ACHN (cell line): ENCODE results near the gene PTK7.
A peak's percentile ranks its signal among the peaks of the same experiment; 100 is the strongest.

Source experiments
- DNase-seq: peaks from one replicate; pipeline ENCODE4 v3.0.0-alpha.2; 2015
- in situ Hi-C: cut with HindIII; loops from 2 replicates; pipeline ENCODE4 v1.10.0; 2017; ENCODE audit warnings: low sequenced_read_pairs, low pct_ligation_motif_present, low pct_unique_long_range_greater_than_20kb

PTK7 gene

DNA sequence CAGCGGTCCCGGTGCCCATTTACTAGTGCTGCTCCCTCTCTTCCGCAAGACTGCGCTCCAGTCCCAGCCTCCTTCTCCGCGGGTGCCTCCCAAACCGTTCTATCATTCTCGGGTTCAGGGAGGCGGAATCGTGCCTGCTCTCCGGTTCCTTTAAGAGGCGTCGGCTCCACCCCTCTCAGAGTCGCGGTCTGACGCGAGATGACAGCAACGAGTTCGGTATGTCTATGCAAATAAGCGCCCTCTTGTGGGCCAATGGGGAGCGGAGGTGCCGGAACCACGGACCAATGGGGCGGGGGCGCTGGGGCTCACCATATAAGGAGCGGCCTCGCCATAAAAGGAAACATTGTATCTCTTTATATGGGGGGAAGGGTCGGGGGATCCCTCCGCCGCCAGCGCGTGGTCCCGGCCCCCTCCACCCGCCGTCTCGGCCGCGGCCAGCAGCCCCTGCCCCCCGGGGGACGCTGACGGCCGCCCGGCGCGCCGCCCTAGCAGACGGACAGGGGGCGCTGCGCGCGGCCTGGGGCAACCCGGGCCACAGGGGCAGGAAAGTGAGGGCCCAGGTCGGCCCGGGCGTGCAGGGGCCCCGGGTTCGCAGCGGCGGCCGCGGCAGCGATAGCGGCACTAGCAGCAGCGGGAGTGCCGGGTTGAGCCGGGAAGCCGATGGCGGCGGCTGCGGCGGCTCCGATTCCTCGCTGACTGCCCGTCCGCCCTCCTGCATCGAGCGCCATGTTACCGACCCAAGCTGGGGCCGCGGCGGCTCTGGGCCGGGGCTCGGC is 95.0 kb downstream of the PTK7 start, which contains the start of gene SRF:
SRF (plus strand) TSS at position 339 of the 776 bp plus-strand sequence; CDS start at position 727, 388 bp downstream.
- DNase-seq, result peak; percentile 98
- in situ Hi-C loops, result no loop called here

DNA sequence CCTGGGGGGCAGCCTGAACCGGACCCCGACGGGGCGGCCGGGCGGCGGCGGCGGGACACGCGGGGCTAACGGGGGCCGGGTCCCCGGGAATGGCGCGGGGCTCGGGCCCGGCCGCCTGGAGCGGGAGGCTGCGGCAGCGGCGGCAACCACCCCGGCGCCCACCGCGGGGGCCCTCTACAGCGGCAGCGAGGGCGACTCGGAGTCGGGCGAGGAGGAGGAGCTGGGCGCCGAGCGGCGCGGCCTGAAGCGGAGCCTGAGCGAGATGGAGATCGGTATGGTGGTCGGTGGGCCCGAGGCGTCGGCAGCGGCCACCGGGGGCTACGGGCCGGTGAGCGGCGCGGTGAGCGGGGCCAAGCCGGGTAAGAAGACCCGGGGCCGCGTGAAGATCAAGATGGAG is 95.6 kb downstream of the PTK7 start:
- in situ Hi-C loops, result no loop called here
- DNase-seq, result no peak

DNA sequence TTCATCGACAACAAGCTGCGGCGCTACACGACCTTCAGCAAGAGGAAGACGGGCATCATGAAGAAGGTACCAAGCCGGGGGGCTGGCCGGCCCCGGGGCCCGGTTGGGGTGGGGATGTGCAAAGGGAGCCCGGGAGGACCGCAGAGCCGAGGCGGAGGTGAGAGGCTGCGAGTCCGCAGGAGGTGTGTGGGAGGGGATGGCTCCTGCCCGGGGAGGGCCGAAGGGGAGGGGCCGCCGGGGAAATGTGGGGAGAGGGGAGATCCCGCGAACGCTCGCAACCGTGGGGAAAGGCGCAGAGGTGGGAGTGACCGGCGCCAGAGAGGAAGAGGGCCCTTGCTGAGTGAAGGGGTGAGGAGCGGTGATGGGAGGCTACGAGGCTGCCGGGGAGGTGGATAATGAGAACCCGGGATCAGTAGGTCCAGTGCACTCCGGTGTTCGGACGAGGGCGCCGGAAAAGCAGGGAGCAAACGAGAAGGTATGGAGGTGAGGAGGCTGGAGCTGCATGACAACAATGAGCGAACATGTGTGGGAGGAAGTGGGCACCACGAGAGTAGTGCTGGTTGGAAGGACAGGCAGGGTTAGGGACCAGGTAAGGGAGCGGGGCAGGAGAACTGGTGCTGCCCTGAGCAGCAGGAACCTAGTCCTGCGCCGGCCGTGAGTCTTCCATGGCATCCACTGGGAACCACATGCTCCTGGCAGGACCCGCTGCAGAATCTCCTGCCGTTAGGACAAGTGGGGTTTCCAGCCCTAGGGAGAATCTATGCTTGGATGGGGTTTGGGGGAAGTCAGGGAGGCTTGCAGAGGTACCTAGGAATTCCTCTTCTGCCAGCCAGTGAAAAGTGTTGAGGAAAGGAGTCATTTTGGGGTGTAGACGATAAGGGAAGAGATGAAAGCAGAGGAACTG is 96.2 kb downstream of the PTK7 start:
- in situ Hi-C loops, result no loop called here
- peak; percentile 27 for DNase-seq

DNA sequence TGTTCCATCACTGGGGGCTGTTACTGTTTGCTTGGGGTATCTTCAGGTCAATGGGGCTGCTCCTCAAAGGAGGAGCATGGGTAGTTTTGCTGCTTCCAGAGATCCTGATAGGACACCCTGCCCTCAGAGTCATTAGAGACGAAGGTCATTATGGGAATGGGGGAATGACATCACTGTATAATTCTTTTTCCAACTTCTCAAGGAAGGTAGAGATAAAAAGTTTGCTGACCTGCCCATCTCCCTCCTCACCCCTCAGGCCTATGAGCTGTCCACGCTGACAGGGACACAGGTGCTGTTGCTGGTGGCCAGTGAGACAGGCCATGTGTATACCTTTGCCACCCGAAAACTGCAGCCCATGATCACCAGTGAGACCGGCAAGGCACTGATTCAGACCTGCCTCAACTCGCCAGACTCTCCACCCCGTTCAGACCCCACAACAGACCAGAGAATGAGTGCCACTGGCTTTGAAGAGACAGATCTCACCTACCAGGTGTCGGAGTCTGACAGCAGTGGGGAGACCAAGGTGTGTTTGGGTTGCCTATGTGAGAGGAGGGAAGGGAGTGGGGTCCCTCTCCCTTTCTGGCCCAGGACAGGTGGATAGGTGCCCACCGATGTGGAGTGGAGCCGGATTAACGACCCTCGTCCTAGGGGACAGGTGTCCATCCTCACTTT is 97.6 kb downstream of the PTK7 start:
- in situ Hi-C loops, result no loop called here
- DNase-seq, result no peak

DNA sequence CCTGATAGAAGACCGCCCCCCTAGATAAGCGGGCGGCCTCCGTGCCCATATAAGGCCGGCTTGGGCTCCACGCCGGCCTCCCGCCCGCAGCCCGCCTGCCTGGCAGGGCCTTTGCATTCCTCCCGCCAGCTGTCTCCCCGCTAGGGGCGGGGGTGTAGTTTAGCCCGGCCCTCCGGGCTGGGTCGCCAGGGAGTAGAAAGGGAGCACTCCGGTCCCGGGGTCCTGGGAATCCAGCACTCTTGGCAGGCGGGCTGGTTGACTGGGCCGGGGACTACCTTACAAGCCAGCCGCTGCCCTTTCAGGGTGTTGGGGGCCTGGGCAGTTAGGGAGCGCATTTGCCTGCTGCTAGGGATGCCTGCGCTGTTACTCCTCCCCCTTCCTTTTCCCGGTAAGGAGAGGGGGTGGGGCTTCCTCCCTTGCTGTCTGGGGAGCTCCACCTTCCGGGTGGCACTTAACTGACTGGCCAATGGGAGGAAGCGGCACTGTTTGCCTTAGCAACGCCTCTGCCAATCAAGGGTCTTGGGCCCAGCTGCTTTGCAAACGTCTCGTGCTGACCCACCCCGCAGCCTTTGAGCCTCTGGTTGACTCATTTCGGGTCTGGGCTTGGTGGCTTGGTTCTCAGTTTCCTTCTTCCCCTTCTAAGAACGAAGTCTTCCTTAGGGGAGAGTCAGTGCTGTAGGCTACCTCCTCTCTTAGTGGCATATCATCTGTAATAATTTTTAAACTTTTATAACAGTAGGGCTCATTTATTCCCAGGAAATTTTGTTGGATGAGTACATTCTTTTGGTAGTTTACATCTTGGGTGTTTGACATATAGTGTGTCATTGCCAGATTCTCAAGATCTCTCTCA is 98.4 kb downstream of the PTK7 start:
- peak; percentile 98 for DNase-seq
- in situ Hi-C loops, result no loop called here

DNA sequence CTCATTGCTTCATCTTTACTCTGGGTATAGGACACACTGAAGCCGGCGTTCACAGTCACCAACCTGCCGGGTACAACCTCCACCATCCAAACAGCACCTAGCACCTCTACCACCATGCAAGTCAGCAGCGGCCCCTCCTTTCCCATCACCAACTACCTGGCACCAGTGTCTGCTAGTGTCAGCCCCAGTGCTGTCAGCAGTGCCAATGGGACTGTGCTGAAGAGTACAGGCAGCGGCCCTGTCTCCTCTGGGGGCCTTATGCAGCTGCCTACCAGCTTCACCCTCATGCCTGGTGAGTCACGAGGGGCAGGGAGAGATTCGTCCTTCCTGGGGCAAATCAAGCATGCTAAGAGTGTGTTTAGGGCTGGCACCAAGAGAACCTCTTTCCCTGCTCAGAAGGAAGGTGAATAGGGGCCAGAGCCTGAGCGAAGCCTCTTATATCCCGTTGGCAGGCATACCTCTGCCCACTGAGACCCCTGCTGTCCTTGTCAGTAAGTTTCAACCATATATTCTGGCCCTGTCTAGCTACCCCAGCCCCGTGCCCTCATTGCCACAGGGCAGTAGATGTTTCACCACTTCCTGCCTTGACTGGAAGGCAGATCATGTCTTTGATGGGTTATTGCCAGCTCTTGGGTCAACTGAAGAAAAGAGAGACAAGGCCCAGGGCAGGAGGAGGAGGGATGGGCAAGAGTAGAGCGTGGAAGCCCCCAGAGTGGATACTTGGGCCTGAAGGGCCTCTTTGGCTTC is 99.7 kb downstream of the PTK7 start:
- DNase-seq, result no peak
- in situ Hi-C loops, result no loop called here

DNA sequence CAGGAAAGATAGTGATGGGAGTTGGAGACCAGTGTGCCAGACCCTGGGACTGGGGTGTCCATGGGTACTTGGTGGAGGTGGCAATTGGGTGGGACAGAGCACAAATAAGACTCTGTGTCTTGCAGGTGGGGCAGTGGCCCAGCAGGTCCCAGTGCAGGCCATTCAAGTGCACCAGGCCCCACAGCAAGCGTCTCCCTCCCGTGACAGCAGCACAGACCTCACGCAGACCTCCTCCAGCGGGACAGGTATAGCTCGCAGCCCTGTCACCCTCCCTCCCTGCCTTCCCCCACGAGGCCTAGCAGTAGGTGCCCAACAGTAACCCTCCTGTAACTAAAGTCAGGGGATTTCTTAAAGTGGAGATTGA is 100.3 kb downstream of the PTK7 start:
- DNase-seq, result no peak
- in situ Hi-C loops, result no loop called here

DNA sequence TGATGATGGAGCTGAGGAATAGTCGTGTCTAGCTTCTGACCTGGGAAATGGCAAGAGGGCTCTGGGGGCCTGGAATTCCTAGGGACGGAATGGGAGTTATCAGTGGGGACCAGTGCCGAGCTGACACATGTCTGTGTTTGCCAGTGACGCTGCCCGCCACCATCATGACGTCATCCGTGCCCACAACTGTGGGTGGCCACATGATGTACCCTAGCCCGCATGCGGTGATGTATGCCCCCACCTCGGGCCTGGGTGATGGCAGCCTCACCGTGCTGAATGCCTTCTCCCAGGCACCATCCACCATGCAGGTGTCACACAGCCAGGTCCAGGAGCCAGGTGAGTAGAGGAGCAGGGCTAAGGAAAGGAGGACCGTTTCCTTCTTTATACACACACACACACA is 102.0 kb downstream of the PTK7 start:
- in situ Hi-C loops, result no loop called here

DNA sequence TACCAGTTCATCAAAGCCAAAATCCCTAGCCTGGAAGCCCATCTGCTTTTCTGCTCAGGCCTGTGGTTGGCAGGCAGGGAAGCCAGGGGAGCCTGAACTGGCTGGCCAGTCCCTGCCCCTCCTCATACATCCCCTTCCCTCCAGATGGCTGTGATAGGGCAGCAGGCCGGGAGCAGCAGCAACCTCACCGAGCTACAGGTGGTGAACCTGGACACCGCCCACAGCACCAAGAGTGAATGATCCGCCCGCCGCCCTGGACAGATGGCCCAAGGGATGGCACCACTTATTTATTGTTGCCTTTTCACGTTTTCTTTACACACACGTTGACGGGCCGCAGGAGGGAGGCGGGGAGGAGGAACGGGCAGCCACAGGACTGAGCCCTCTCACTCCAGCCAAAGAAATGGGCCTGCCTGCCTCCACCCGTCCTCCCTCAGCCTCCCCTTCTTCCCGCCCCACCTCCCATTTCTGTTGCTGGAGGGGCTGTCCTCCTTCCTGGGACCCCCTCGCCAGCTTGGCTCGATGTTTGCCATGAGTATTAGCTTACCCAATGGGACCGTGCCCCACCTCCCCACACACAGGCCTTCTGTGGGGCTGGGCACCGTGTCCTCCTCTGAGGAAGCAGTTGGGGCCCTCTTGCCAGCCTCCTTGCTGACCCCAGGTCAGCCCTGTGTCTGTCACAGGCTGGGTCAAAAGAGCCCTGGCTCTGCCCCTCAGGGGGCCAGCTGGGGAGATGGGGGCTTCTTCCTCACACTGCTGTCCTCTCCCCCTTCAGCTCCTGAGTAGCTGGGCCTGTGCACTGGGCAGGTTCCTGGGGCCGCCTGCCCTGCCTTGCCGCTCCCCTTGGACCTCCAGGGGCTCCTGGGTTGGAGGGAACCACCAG is 103.1 kb downstream of the PTK7 start:
- in situ Hi-C loops, result no loop called here
- DNase-seq, result no peak

More for the DNA sequence above, 102.0 kb downstream of the PTK7 start:
- no peak for DNase-seq

DNA sequence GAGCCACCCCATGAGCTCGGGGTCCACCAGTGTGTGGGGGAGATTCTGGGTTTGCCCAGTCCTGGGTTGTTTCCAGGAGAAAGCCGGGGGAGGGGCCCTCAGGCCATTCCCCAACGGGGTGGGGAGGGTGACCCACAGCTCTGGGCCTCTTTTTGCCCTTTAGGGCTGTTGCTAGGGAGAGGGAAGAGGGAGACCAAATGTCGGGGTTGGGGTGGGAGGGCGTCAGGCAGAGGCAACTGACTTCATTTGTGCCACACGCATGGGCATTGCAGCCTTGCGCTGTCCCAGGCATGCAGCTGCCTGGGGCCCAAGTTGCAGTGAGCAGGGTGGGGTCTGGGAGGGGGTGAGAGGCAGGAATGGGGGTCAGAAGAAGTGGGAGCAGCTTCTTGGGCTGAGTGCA is 103.9 kb downstream of the PTK7 start:
- DNase-seq, result no peak
- in situ Hi-C loops, result no loop called here

DNA sequence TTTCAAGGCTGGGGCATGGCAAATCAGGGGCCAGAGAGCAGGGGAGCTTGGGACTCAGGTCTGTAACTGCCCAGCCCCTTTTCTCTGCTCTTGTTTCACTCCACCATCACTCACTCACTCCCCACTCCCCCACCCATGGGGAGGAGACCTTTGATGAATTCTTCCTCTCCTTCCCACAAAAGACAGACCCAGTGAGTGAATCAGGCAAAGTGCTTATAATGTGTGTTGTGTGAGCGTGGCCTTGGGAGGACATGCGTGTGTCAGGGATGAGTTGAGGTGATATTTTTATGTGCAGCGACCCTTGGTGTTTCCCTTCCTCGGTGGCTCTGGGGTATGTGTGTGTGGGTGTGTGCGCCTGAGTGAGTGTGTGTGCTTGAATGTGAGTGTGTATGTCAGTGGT is 104.9 kb downstream of the PTK7 start:
- in situ Hi-C loops, result no loop called here
- DNase-seq, result no peak

DNA sequence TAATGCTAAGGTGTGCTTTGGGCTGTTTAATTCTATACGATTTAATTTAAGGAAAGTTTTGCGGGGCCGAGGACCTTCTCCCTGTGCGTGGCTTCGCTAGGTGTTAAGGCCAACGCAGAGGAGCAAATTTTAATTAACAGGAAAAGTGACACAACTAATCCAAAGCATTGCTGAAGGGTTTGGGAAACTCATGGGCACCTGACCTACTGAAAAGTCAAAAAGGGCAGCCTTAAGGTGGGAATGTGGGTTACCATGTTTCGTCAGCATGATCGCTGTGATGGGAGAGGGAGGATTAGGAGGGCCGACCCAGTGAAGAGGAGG is 105.5 kb downstream of the PTK7 start:
- in situ Hi-C loops, result no loop called here
- no peak for DNase-seq

DNA sequence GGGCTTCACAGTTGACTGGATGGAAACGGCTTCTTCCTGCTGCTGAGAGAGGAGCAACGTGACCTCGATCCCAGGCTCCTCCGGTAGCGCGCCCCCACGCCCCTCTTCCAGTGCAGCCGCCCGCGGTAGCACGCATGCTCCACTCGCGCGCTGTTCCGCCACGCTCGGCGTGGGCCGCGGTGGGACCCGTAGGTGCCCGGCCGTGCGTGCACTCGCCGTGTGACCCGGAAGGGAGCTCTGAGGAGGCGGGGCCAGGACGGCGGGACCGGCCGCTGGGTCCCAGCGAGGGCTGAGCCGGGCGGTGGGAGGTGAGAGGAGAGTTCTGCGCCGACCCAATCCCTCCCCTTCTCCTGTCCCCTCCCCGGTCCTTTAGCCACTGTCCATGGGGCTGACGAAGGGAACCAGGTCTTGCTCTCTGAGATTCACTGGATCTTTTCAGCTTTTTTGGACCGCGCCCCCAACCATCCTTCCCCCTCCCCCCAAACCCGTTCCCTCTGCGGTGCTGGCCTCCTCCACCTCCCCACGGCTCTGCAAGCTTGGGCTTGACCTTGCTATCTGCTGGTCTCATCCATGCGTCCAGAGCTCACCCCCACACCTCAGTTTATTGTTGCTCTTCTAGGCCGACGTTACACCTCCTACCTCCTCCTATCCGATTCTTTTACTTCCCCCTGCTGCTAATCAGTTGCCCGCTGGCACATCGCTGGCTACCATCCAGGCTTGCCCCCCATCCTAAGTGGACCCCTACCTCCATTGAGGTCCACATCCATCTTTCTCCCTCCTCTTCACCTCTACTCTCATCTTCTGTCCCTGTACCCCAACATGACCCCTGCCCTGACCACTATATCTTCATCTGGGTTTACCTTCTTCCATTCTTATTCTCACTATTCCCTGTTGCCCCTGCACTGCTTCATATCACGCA is 106.1 kb downstream of the PTK7 start, which contains the start of gene CUL9:
CUL9 (plus strand) TSS at position 255 of the 919 bp plus-strand sequence. CDS start 2,115 bp downstream, outside the sequence.
- DNase-seq, result peak; percentile 72
- in situ Hi-C loops, result no loop called here

DNA sequence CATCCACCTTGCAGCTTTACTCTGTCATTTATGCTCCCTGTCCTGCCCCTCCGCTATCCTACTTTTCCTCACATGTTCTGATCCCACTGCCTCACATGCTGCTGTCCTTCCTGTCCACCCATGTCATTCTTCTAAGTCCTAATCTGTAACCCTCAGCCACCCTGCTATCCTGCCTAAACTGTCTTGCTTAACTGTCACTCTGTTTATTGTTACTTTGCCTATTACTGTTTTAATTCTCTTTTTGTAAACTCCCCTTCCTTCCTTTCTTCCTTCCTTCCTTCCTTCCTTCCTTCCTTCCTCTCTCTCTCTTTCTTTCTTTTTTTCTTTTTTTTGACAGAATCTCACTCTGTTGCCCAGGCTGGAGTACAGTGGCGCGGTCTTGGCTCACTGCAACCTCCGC is 107.3 kb downstream of the PTK7 start:
- in situ Hi-C loops, result no loop called here
- no peak for DNase-seq

DNA sequence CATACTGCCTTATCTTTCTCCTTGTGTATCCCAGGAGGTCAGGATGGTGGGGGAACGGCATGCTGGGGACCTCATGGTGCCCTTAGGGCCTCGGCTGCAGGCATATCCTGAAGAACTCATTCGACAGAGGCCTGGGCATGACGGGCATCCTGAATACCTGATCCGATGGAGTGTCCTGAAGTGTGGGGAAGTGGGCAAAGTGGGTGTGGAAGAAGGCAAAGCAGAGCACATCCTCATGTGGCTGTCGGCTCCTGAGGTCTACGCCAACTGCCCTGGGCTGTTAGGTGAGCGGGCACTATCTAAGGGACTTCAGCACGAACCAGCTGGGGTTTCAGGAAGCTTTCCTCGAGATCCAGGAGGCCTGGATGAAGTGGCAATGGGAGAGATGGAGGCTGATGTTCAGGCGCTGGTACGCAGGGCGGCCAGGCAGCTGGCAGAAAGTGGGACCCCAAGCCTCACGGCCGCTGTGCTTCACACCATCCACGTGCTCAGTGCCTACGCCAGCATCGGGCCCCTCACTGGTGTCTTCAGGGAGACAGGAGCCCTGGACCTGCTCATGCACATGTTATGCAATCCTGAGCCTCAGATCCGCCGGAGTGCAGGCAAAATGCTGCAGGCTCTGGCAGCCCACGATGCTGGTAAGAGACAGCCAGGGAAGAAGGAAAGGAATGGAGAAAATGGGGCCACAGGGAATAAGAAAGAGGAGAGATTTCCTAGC is 108.3 kb downstream of the PTK7 start:
- in situ Hi-C loops, result no loop called here
- no peak for DNase-seq
